ENCODE results near the gene MRPS26. TPM values are rescaled to one million over a fixed set of nuclear protein-coding genes. Genes with fewer than 3 reads are reported as not detected.
A peak's percentile ranks its signal among the peaks of the same experiment; 100 is the strongest.

MRPS26 gene
- total and polyA plus RNA-seq, 10 of the 15 experiments (the other 5 are each of a cell fraction or from before 2014, with no cell fraction given): 3.9 to 95.3 (median 46.5) TPM

DNA sequence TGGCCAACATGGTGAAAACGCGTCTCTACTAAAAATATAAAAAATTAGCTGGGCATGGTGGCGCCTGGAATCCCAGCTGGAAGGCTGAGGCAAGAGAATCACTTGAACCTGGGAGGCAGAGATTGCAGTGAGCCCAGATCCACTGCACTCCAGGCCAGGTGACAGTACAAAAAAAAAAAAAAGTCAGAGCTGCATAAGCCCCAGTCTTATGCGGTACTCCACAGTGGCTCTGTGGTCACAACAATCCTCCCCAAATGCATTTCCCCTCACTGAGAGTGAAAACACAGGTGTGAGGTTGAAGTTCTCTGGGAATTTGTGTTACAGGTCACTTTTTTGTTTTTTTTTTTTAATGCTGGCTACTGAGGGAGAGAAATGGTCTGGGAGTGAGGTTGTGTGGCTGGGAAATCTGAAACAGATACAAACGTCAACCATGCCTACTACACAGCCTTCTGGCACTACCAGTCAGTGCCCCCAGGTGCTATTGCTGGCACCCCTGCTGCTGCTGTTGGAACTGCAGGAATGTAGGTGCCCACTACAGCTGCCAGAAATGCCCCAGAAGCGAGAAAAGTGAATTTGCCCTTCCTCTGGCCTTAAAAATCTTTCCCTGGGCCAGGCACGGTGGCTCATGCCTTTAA is 5.7 kb downstream of the MRPS26 start:
- ATAC-seq: peak; percentile 32; the same call in 1 of the 3 replicates
- 65% methylated on average over 7 of the region's 7 CpGs for WGBS (ENCODE audit: insufficient coverage, insufficient replicate concordance, low lambda C conversion rate, missing lambda C conversion rate)
- Histone ChIP-seq H3K36me3 (ENCODE audit: control insufficient read depth in 2 of 2, insufficient read depth in 2 of 2, low read length in 1 of 2) (peaks cover 4 to 6% of the 10 kb centered on the region in 2 experiments; a peak in 1 of 4 replicates), H3K4me3 (no peak overlapping the region), H3K79me2 (ENCODE audit: control insufficient read depth, insufficient read depth, low read length) (peaks cover 9% of the 10 kb centered on the region), H3K9me3 (replicated peaks; ENCODE audit: control insufficient read depth, insufficient read depth, low read length) (no peaks in the 10 kb centered on the region), H4K20me1 (ENCODE audit: control insufficient read depth, insufficient read depth) (no peaks in the 10 kb centered on the region), H3K4me2 (ENCODE audit: control insufficient read depth, insufficient read depth) (no peak overlapping the region), H3K27me3 (replicated peaks in 1 of 2; ENCODE audit: control insufficient read depth in 2 of 2, insufficient read depth in 2 of 2, low read length in 1 of 2) (no peaks in the 10 kb centered on the region), H3K4me1 (ENCODE audit: control insufficient read depth, insufficient read depth, low read length) (no peaks in the 10 kb centered on the region), H2AFZ (ENCODE audit: control insufficient read depth, low read depth, low read length) (no peak overlapping the region), H3K27ac (ENCODE audit: control insufficient read depth, insufficient read depth) (no peak overlapping the region), H3K9ac (ENCODE audit: control insufficient read depth, insufficient read depth, low read length) (no peak overlapping the region)
- intact Hi-C loops (cut with micrococcal nuclease; ENCODE audit: unreplicated experiment) (loop anchor here (5.0 kb wide), 1 partner anchor 266 kb away; no protein-coding TSS in a partner anchor), in situ Hi-C loops (cut with MboI) (loop anchor here (5.0 kb wide), 1 partner anchor 261 kb away; no protein-coding TSS in a partner anchor)
- RAD21 ChIA-PET (ENCODE audit: unreplicated experiment): interaction anchor here (1.0 kb wide), 1 partner anchor 265 kb away, joined by 5 read pairs; no protein-coding TSS in a partner anchor
- CTCF ChIA-PET: interaction anchor here (0.7 to 5.5 kb wide), 3 partner anchors 84 to 264 kb away, joined by 3 to 44 read pairs (median 3); no protein-coding TSS in a partner anchor
- FAIRE-seq: no peak
- SMC1A ChIA-PET (ENCODE audit: uncharacterized antibody, unreplicated experiment): no interaction called here
- no peak for TF ChIP-seq GABPA (IDR thresholded peaks at IDR 0.05; ENCODE audit: low read depth)
- TF ChIP-seq MEF2B (IDR thresholded peaks at IDR 0.05; ENCODE audit: partially characterized antibody, poor library complexity, severe bottlenecking): no peak
- no peak for TF ChIP-seq MXI1 (IDR thresholded peaks at IDR 0.05; ENCODE audit: low read depth, low read length)
- TF ChIP-seq, protein P1, sequence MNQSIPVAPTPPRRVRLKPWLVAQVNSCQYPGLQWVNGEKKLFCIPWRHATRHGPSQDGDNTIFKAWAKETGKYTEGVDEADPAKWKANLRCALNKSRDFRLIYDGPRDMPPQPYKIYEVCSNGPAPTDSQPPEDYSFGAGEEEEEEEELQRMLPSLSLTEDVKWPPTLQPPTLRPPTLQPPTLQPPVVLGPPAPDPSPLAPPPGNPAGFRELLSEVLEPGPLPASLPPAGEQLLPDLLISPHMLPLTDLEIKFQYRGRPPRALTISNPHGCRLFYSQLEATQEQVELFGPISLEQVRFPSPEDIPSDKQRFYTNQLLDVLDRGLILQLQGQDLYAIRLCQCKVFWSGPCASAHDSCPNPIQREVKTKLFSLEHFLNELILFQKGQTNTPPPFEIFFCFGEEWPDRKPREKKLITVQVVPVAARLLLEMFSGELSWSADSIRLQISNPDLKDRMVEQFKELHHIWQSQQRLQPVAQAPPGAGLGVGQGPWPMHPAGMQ (IDR thresholded peaks at IDR 0.05; ENCODE audit: borderline replicate concordance): no peak
- no peak for TF ChIP-seq PAX8 (IDR thresholded peaks at IDR 0.05)
- TF ChIP-seq EP300 (IDR thresholded peaks at IDR 0.05; ENCODE audit: borderline replicate concordance in 1 of 2, control insufficient read depth in 1 of 2, low read depth in 2 of 2, low read length in 2 of 2): no peak
- TF ChIP-seq TARDBP (IDR thresholded peaks at IDR 0.05; ENCODE audit: borderline replicate concordance): no peak
- TF ChIP-seq RAD21 (IDR thresholded peaks at IDR 0.05; ENCODE audit: insufficient read depth, low read depth, low read length): no peak
- TF ChIP-seq, protein P2, sequence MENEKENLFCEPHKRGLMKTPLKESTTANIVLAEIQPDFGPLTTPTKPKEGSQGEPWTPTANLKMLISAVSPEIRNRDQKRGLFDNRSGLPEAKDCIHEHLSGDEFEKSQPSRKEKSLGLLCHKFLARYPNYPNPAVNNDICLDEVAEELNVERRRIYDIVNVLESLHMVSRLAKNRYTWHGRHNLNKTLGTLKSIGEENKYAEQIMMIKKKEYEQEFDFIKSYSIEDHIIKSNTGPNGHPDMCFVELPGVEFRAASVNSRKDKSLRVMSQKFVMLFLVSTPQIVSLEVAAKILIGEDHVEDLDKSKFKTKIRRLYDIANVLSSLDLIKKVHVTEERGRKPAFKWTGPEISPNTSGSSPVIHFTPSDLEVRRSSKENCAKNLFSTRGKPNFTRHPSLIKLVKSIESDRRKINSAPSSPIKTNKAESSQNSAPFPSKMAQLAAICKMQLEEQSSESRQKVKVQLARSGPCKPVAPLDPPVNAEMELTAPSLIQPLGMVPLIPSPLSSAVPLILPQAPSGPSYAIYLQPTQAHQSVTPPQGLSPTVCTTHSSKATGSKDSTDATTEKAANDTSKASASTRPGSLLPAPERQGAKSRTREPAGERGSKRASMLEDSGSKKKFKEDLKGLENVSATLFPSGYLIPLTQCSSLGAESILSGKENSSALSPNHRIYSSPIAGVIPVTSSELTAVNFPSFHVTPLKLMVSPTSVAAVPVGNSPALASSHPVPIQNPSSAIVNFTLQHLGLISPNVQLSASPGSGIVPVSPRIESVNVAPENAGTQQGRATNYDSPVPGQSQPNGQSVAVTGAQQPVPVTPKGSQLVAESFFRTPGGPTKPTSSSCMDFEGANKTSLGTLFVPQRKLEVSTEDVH (IDR thresholded peaks at IDR 0.05; ENCODE audit: low read depth, partially characterized antibody): no peak
- TF ChIP-seq, protein P3, sequence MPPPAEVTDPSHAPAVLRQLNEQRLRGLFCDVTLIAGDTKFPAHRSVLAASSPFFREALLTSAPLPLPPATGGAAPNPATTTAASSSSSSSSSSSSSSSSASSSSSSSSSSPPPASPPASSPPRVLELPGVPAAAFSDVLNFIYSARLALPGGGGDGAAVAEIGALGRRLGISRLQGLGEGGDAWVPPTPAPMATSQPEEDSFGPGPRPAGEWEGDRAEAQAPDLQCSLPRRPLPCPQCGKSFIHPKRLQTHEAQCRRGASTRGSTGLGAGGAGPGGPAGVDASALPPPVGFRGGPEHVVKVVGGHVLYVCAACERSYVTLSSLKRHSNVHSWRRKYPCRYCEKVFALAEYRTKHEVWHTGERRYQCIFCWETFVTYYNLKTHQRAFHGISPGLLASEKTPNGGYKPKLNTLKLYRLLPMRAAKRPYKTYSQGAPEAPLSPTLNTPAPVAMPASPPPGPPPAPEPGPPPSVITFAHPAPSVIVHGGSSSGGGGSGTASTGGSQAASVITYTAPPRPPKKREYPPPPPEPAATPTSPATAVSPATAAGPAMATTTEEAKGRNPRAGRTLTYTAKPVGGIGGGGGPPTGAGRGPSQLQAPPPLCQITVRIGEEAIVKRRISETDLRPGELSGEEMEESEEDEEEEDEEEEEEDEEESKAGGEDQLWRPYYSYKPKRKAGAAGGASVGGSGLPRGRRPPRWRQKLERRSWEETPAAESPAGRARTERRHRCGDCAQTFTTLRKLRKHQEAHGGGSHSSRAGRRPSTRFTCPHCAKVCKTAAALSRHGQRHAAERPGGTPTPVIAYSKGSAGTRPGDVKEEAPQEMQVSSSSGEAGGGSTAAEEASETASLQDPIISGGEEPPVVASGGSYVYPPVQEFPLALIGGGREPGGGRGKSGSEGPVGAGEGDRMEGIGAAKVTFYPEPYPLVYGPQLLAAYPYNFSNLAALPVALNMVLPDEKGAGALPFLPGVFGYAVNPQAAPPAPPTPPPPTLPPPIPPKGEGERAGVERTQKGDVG (CRISPR knock-in tag; IDR thresholded peaks at IDR 0.05): no peak
- TF ChIP-seq BMI1 (IDR thresholded peaks at IDR 0.05; ENCODE audit: borderline replicate concordance): no peak
- TF ChIP-seq TCF7 (IDR thresholded peaks at IDR 0.05; ENCODE audit: borderline replicate concordance): no peak
- TF ChIP-seq NR2C1 (IDR thresholded peaks at IDR 0.05): no peak
- no peak for TF ChIP-seq IKZF1 (conservative IDR thresholded peaks at IDR 0.05)
- TF ChIP-seq SUPT20H (IDR thresholded peaks at IDR 0.05; ENCODE audit: borderline replicate concordance, control insufficient read depth, low read depth, low read length): no peak
- no peak for DNase-seq (ENCODE audit: low read depth, low spot score)
- no TSS peak for BruUV-seq (replicated peaks)
- POLR2A ChIA-PET: no interaction called here

All from GM12878 (cell line).